ENCODE data around the gene ZNF672.

DNA sequence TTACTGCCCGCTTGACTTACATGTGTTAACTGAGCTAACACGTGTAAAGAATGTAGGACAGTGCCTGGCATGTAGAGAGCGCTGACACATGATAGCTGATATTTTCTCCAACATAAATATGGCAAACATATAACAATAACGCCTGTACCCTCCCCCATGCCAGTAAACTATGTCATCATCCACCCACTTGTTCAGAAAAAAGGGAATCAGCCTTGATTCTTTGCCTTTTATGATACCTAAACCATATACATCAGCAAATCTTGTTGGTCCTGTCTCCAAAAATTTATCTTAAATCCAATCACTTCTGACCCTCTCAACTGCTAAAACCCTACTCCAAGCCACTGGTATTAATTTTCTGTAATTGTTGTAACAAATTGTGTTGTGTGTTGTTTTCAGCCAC lies 22.0 kb downstream of the ZNF672 start:
- TF ChIP-seq, protein P1, sequence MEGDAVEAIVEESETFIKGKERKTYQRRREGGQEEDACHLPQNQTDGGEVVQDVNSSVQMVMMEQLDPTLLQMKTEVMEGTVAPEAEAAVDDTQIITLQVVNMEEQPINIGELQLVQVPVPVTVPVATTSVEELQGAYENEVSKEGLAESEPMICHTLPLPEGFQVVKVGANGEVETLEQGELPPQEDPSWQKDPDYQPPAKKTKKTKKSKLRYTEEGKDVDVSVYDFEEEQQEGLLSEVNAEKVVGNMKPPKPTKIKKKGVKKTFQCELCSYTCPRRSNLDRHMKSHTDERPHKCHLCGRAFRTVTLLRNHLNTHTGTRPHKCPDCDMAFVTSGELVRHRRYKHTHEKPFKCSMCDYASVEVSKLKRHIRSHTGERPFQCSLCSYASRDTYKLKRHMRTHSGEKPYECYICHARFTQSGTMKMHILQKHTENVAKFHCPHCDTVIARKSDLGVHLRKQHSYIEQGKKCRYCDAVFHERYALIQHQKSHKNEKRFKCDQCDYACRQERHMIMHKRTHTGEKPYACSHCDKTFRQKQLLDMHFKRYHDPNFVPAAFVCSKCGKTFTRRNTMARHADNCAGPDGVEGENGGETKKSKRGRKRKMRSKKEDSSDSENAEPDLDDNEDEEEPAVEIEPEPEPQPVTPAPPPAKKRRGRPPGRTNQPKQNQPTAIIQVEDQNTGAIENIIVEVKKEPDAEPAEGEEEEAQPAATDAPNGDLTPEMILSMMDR (IDR thresholded peaks at IDR 0.05), result no peak
- TF ChIP-seq POLR2AphosphoS5 (IDR thresholded peaks at IDR 0.05), result no peak
- no peak for TF ChIP-seq POLR2A (IDR thresholded peaks at IDR 0.05)
